HG03060 (cell line): ENCODE data around the gene CAPNS2.
"Not testable (repeated sequence)": the region's sequence is repeated elsewhere in the genome, so short reads cannot be mapped to it uniquely, and the experiment has no call there.

Experiments
- ATAC-seq: cut with Tn5 transposase; IDR thresholded peaks from one replicate; pipeline ENCODE4 v1.9.1; 2021; ENCODE audit warnings: low read depth, moderate number of reproducible peaks; ENCODE audit not compliant: unreplicated experiment

The CAPNS2 gene

GRCh38 chr16:55565086-55565485, 1.4 kb upstream of the CAPNS2 start:
- no peak for ATAC-seq

- ATAC-seq, result no peak
Observed at GRCh38 chr16:55567382-55567781, 898 bp downstream of the CAPNS2 start.

GRCh38 chr16:55568207-55568606, 1.7 kb downstream of the CAPNS2 start:
- no peak for ATAC-seq

- ATAC-seq, result no peak
Observed at GRCh38 chr16:55569025-55569424, 2.5 kb downstream of the CAPNS2 start.

GRCh38 chr16:55570159-55570558, 3.7 kb downstream of the CAPNS2 start:
- no peak for ATAC-seq

GRCh38 chr16:55571191-55571897, 4.9 kb downstream of the CAPNS2 start:
- no peak for ATAC-seq

GRCh38 chr16:55572439-55572838, 6.0 kb downstream of the CAPNS2 start:
- no peak for ATAC-seq

- no peak for ATAC-seq
Observed at GRCh38 chr16:55574811-55575210, 8.3 kb downstream of the CAPNS2 start.

GRCh38 chr16:55575496-55575895, 9.0 kb downstream of the CAPNS2 start:
- no peak for ATAC-seq

- ATAC-seq, result no peak
Observed at GRCh38 chr16:55576384-55576783, 9.9 kb downstream of the CAPNS2 start.

- no peak for ATAC-seq
Observed at GRCh38 chr16:55577887-55578286, 11.4 kb downstream of the CAPNS2 start.

- no peak for ATAC-seq
Observed at GRCh38 chr16:55585631-55586030, 19.1 kb downstream of the CAPNS2 start.

GRCh38 chr16:55588799-55589198, 22.3 kb downstream of the CAPNS2 start:
- no peak for ATAC-seq

- ATAC-seq, result no peak
Observed at GRCh38 chr16:55592306-55592705, 25.8 kb downstream of the CAPNS2 start.

GRCh38 chr16:55597928-55598327, 31.4 kb downstream of the CAPNS2 start:
- ATAC-seq, result no peak

- no peak for ATAC-seq
Observed at GRCh38 chr16:55605754-55606336, 39.4 kb downstream of the CAPNS2 start.

GRCh38 chr16:55613613-55614335, 47.3 kb downstream of the CAPNS2 start:
- no peak for ATAC-seq

GRCh38 chr16:55615071-55615470, 48.6 kb downstream of the CAPNS2 start:
- no peak for ATAC-seq

- not testable (repeated sequence) for ATAC-seq
Observed at GRCh38 chr16:55615670-55616069, 49.2 kb downstream of the CAPNS2 start.
